H1 (cell line): ENCODE measurements around the gene PCGF3. TPM values are rescaled to one million over a fixed set of nuclear protein-coding genes. Genes with fewer than 3 reads are reported as not detected.

Experiments
- ZNF274 ChIP-seq: IDR thresholded peaks from 2 replicates; pipeline ENCODE4 v1.7.0; 2012; ENCODE audit warnings: low read length, borderline replicate concordance; ENCODE audit errors: extremely low read depth
- polyA plus RNA-seq, 7 experiments: library from polyadenylated mRNA; depleted of rRNA in 3 of 7; stranded (reverse) in 5 of 7; unstranded in 2 of 7; fragments of >200 nt in 5 of 7; fragments of 200-250 nt in 2 of 7; gene quantifications; 1 replicate in 5 of 7; 2 replicates in 1 of 7; 4 replicates in 1 of 7; pipeline versions ENCODE4 v1.2.1 to v1.2.3, GENCODE V29; 2011 to 2013; ENCODE audit warnings: missing spikeins in 2 of 7, mixed read lengths in 2 of 7
- total RNA-seq: library from RNA; stranded (reverse); fragmentation: NEBNext Ultra II Directional; extraction: Animal tissue kit (Norgen Biotek cat#: 25700); gene quantifications from 2 replicates; pipeline ENCODE4 v1.2.1, GENCODE V29; 2021
- TF ChIP-seq, protein P1 (sequence below): IDR thresholded peaks from 2 replicates; pipeline ENCODE4 v1.6.1; 2012; ENCODE audit warnings: inconsistent platforms

Gene PCGF3
- total and polyA plus RNA-seq, 2 of the 8 experiments (the other 6 are each of a cell fraction or from before 2014, with no cell fraction given) = 52.7 to 52.9 TPM

GRCh38 chr4:734951-735350 is 29.3 kb downstream of the PCGF3 start (continued):
- TF ChIP-seq, protein P1, sequence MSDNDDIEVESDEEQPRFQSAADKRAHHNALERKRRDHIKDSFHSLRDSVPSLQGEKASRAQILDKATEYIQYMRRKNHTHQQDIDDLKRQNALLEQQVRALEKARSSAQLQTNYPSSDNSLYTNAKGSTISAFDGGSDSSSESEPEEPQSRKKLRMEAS = no peak
- TF ChIP-seq ZNF274 = no peak
